GM12878 (cell line): ENCODE data around the gene STAT3. TPM values are rescaled to one million over a fixed set of nuclear protein-coding genes. Genes with fewer than 3 reads are reported as not detected.

ENCODE experiments used
- CBX5 ChIP-seq: sonication (generic); IDR thresholded peaks from 2 replicates; pipeline ENCODE4 v1.6.1; 2016; ENCODE audit warnings: low read depth, moderate library complexity, mild to moderate bottlenecking, inconsistent platforms
- CHD2 ChIP-seq: IDR thresholded peaks from 2 replicates; pipeline ENCODE4 v1.6.1; 2011; ENCODE audit warnings: low read depth, low read length, improper control_type of control experiment, borderline replicate concordance
- ESRRA ChIP-seq: IDR thresholded peaks from 2 replicates; pipeline ENCODE4 v1.6.1; 2012; ENCODE audit warnings: mild to moderate bottlenecking, low read length, improper control_type of control experiment
- EZH2 ChIP-seq: IDR thresholded peaks from 2 replicates; pipeline ENCODE4 v1.6.1; 2012; ENCODE audit warnings: low read depth, mild to moderate bottlenecking, control low read depth, inconsistent platforms, low read length, borderline replicate concordance; ENCODE audit not compliant: control insufficient read depth
- FOS ChIP-seq: IDR thresholded peaks from 3 replicates; pipeline ENCODE4 v1.6.1; 2011; ENCODE audit warnings: borderline replicate concordance; ENCODE audit not compliant: insufficient read length; ENCODE audit errors: extremely low read depth
- FOXM1 ChIP-seq: IDR thresholded peaks from 2 replicates; pipeline ENCODE4 v1.6.1; 2012; ENCODE audit warnings: low read depth, mild to moderate bottlenecking, inconsistent platforms, low read length, moderate library complexity
- MEF2A ChIP-seq: IDR thresholded peaks from 2 replicates; pipeline ENCODE4 v1.6.1; 2011; ENCODE audit warnings: low read depth, mild to moderate bottlenecking, low read length, moderate library complexity; ENCODE audit not compliant: insufficient read depth
- MXI1 ChIP-seq: fragments of 150-350 bp; IDR thresholded peaks from 2 replicates; pipeline ENCODE4 v1.6.1; 2011; ENCODE audit warnings: low read depth, mild to moderate bottlenecking, inconsistent platforms, low read length, improper control_type of control experiment
- MYB ChIP-seq: fragments of 150-350 bp; IDR thresholded peaks from 2 replicates; pipeline ENCODE4 v1.6.1; 2014; ENCODE audit warnings: mild to moderate bottlenecking, low read depth, low read length, borderline replicate concordance
- MYC ChIP-seq: IDR thresholded peaks from 2 replicates; pipeline ENCODE4 v1.6.1; 2011; ENCODE audit warnings: mild to moderate bottlenecking, low read length, moderate library complexity, inconsistent platforms; ENCODE audit not compliant: insufficient read depth, insufficient replicate concordance, insufficient read length, severe bottlenecking
- NBN ChIP-seq: fragments of 450-650 bp; IDR thresholded peaks from 2 replicates; pipeline ENCODE4 v1.6.1; 2016
- NFIC ChIP-seq: IDR thresholded peaks from 2 replicates; pipeline ENCODE4 v1.6.1; 2012; ENCODE audit warnings: low read depth, mild to moderate bottlenecking, inconsistent platforms, low read length, moderate library complexity
- NKRF ChIP-seq: fragments of 450-650 bp; conservative IDR thresholded peaks from 2 replicates; pipeline ENCODE4 v1.6.1; 2017; ENCODE audit warnings: mild to moderate bottlenecking, moderate library complexity
- SKIL ChIP-seq: fragments of 450-650 bp; IDR thresholded peaks from 2 replicates; pipeline ENCODE4 v1.6.1; 2017; ENCODE audit warnings: mild to moderate bottlenecking, low read depth, inconsistent platforms; ENCODE audit not compliant: poor library complexity, severe bottlenecking
- STAT1 ChIP-seq: fragments of 450-650 bp; conservative IDR thresholded peaks from 2 replicates; pipeline ENCODE4 v1.6.1; 2014; ENCODE audit warnings: antibody characterized with exemption, mild to moderate bottlenecking
- STAT3 ChIP-seq: IDR thresholded peaks from 2 replicates; pipeline ENCODE4 v1.6.1; 2011; ENCODE audit warnings: low read depth, low read length, improper control_type of control experiment
- SUPT20H ChIP-seq: IDR thresholded peaks from 2 replicates; pipeline ENCODE4 v1.6.1; 2011; ENCODE audit warnings: low read depth, mild to moderate bottlenecking, low read length, moderate library complexity, borderline replicate concordance; ENCODE audit not compliant: control insufficient read depth
- SUZ12 ChIP-seq: fragments of 200-600 bp; sonication (generic); IDR thresholded peaks from one replicate; pipeline ENCODE4 v1.6.1; 2018; ENCODE audit warnings: antibody characterized with exemption, mild to moderate bottlenecking; ENCODE audit not compliant: unreplicated experiment
- YY1 ChIP-seq: IDR thresholded peaks from 2 replicates; pipeline ENCODE4 v1.6.1; 2011; ENCODE audit warnings: low read depth, mild to moderate bottlenecking, low read length
- ZNF384 ChIP-seq: IDR thresholded peaks from 2 replicates; pipeline ENCODE4 v1.6.1; 2012; ENCODE audit warnings: low read depth, mild to moderate bottlenecking, low read length, improper control_type of control experiment, borderline replicate concordance
- polyA plus RNA-seq, 11 experiments: library from polyadenylated mRNA; depleted of rRNA in 4 of 11; unstranded in 6 of 11; stranded (reverse) in 5 of 11; fragments of >200 nt; fragmentation: Nextera tagmentation in 4 of 11; fragmentation: Illumina TruSeq in 1 of 11; extraction: Ambion mirVana in 4 of 11; extraction: Trizol in 1 of 11; gene quantifications; 1 replicate in 1 of 11; 2 replicates in 10 of 11; pipeline versions ENCODE4 v1.2.1 to v1.2.3, GENCODE V29; 2011 to 2016; ENCODE audit warnings: inconsistent platforms in 2 of 11, missing spikeins in 2 of 11, low read depth in 1 of 11
- total RNA-seq, 4 experiments: library from RNA; depleted of rRNA in 3 of 4; stranded (reverse); fragments of >200 nt in 3 of 4; fragmentation: Illumina TruSeq in 1 of 4; extraction: Trizol in 1 of 4; gene quantifications; 2 replicates each; pipeline versions ENCODE4 v1.2.1 to v1.2.3, GENCODE V29; 2013 to 2021

Gene STAT3
- total and polyA plus RNA-seq, 10 of the 15 experiments (the other 5 are each of a cell fraction or from before 2014, with no cell fraction given): 18.4 to 96.4 (median 60.9) TPM

- TF ChIP-seq ESRRA: no peak
- no peak for TF ChIP-seq MYB
- no peak for TF ChIP-seq SKIL
- no peak for TF ChIP-seq ZNF384
- TF ChIP-seq STAT3: no peak
- no peak for TF ChIP-seq SUZ12
- no peak for TF ChIP-seq STAT1
- no peak for TF ChIP-seq EZH2
- no peak for TF ChIP-seq MXI1
- no peak for TF ChIP-seq FOS
- peak; percentile 53; the same call in 1 of the 2 replicates for TF ChIP-seq MEF2A
- TF ChIP-seq NBN: peak; percentile 68; the same call in 1 of the 2 replicates
- TF ChIP-seq MYC: no peak
- no peak for TF ChIP-seq NFIC
- no peak for TF ChIP-seq CBX5
- peak; percentile 88 for TF ChIP-seq YY1
- 0 out of 2 replicates have a peak, but pooled peaks have one; percentile 58 for TF ChIP-seq FOXM1
- TF ChIP-seq NKRF: no peak
- TF ChIP-seq SUPT20H: no peak
- no peak for TF ChIP-seq CHD2
Observed at GRCh38 chr17:42322382-42323267, 65.6 kb downstream of the STAT3 start (continued).
